NT2/D1 (cell line): ENCODE results near the gene CYTIP.

ENCODE experiments used
- YY1 ChIP-seq: IDR thresholded peaks from 2 replicates; pipeline ENCODE4 v1.6.1; 2011; ENCODE audit not compliant: insufficient read length, insufficient read depth
- ZNF274 ChIP-seq: IDR thresholded peaks from 2 replicates; pipeline ENCODE4 v1.6.1; 2011; ENCODE audit warnings: mild to moderate bottlenecking, low read depth, low read length

DNA sequence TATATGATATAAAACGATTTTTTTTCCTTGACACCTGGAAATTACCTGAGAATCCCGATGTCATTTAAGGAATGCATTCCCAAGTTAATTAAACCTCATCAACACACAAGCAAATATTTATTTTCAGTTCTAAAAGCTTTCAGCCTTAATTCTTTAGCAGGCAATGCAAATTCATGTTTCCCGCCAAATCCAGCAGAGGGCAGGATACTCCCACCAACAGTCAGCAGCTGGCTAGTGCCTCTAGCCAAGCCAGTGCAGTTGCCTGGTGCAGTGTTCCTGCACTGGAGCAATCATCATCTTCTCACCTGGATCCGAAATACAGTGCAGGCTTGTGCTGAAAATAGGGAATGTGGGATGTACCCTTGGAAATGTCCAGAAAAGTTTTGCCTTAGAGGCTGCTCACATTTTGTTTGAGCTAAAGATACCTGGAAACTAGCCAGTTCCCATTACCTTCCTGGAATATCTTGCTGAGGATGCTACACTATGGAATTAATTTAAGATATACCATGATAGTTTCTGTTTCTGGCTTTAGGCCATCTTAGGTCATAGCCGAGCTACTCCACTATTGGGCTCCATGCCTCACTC lies 48.4 kb upstream of the CYTIP start:
- TF ChIP-seq YY1 = no peak
- no peak for TF ChIP-seq ZNF274
